ENCODE data around the gene PLA2G4D. TPM values are rescaled to one million over a fixed set of nuclear protein-coding genes. Genes with fewer than 3 reads are reported as not detected.

Gene PLA2G4D
- total and polyA plus RNA-seq, 10 of the 15 experiments (the other 5 are each of a cell fraction or from before 2014, with no cell fraction given), result 0.03 TPM; not detected in 9

DNA sequence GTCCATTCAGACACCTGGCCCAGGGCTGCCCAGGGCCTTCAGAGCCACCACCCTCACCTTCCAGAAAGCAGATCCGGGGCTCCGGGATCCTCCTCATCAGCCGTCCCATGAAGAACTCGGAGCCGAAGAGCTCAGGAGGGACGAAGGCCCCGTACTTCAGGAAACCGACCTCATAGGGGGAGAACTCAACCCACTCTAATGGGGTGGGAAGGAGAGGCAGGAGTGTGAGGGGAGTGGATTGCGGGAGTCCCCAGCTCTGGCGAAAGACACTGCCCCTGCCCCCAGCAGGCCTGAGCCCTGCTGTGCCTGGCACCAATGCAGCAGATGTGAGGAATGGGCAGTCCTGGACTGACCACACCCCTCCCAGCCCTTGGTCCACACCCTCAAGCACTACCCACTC is 22.6 kb downstream of the PLA2G4D start (continued):
- TF ChIP-seq, protein P1, sequence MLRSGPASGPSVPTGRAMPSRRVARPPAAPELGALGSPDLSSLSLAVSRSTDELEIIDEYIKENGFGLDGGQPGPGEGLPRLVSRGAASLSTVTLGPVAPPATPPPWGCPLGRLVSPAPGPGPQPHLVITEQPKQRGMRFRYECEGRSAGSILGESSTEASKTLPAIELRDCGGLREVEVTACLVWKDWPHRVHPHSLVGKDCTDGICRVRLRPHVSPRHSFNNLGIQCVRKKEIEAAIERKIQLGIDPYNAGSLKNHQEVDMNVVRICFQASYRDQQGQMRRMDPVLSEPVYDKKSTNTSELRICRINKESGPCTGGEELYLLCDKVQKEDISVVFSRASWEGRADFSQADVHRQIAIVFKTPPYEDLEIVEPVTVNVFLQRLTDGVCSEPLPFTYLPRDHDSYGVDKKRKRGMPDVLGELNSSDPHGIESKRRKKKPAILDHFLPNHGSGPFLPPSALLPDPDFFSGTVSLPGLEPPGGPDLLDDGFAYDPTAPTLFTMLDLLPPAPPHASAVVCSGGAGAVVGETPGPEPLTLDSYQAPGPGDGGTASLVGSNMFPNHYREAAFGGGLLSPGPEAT (IDR thresholded peaks at IDR 0.05; ENCODE audit: low read depth), result no peak
- TF ChIP-seq IRF4 (IDR thresholded peaks at IDR 0.05; ENCODE audit: low read depth, low read length), result no peak
- no peak for TF ChIP-seq EZH2 (IDR thresholded peaks at IDR 0.05; ENCODE audit: borderline replicate concordance, control insufficient read depth, low read depth, low read length)
- TF ChIP-seq, protein P2, sequence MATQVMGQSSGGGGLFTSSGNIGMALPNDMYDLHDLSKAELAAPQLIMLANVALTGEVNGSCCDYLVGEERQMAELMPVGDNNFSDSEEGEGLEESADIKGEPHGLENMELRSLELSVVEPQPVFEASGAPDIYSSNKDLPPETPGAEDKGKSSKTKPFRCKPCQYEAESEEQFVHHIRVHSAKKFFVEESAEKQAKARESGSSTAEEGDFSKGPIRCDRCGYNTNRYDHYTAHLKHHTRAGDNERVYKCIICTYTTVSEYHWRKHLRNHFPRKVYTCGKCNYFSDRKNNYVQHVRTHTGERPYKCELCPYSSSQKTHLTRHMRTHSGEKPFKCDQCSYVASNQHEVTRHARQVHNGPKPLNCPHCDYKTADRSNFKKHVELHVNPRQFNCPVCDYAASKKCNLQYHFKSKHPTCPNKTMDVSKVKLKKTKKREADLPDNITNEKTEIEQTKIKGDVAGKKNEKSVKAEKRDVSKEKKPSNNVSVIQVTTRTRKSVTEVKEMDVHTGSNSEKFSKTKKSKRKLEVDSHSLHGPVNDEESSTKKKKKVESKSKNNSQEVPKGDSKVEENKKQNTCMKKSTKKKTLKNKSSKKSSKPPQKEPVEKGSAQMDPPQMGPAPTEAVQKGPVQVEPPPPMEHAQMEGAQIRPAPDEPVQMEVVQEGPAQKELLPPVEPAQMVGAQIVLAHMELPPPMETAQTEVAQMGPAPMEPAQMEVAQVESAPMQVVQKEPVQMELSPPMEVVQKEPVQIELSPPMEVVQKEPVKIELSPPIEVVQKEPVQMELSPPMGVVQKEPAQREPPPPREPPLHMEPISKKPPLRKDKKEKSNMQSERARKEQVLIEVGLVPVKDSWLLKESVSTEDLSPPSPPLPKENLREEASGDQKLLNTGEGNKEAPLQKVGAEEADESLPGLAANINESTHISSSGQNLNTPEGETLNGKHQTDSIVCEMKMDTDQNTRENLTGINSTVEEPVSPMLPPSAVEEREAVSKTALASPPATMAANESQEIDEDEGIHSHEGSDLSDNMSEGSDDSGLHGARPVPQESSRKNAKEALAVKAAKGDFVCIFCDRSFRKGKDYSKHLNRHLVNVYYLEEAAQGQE (IDR thresholded peaks at IDR 0.05; ENCODE audit: low read depth, low read length), result no peak
- no peak for TF ChIP-seq TAF1 (IDR thresholded peaks at IDR 0.05; ENCODE audit: borderline replicate concordance, low read depth, low read length)
- TF ChIP-seq CBX5 (IDR thresholded peaks at IDR 0.05; ENCODE audit: low read depth), result no peak
- TF ChIP-seq HDAC2 (IDR thresholded peaks at IDR 0.05), result no peak
- TF ChIP-seq ESRRA (IDR thresholded peaks at IDR 0.05; ENCODE audit: low read length), result no peak

DNA sequence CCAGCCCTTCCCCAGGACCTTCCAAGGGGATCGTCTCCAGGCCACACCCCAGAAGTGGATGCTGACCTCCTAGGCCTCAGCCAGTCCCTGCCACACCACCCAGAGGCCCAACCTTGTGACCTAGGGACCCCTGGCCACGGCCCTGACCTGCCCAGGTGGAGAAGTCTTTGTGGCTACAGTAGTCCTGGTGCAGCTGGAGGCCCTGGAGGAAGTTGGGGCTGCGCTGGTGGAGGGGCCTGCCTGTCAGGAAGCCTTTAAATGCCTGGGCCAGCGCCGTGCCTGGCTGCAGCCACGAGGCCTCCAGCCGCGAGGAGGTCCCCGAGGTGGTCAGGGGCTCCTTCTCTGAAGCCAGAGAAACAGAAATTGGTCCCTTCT is 23.4 kb downstream of the PLA2G4D start:
- intact Hi-C loops (cut with micrococcal nuclease; ENCODE audit: unreplicated experiment) (no loop called here), in situ Hi-C loops (cut with MboI) (no loop called here)
- Histone ChIP-seq H3K4me3 (no peak overlapping the region), H4K20me1 (ENCODE audit: control insufficient read depth, insufficient read depth) (no peaks in the 10 kb centered on the region), H3K4me1 (ENCODE audit: control insufficient read depth, insufficient read depth, low read length) (no peaks in the 10 kb centered on the region), H3K9me3 (replicated peaks; ENCODE audit: control insufficient read depth, insufficient read depth, low read length) (no peaks in the 10 kb centered on the region), H3K27ac (ENCODE audit: control insufficient read depth, insufficient read depth) (no peak overlapping the region), H3K9ac (ENCODE audit: control insufficient read depth, insufficient read depth, low read length) (no peak overlapping the region), H3K27me3 (replicated peaks in 1 of 2; ENCODE audit: control insufficient read depth in 2 of 2, insufficient read depth in 2 of 2, low read length in 1 of 2) (no peaks in the 10 kb centered on the region; a peak in 1 of 4 replicates), H3K4me2 (ENCODE audit: control insufficient read depth, insufficient read depth) (no peak overlapping the region), H3K79me2 (ENCODE audit: control insufficient read depth, insufficient read depth, low read length) (no peaks in the 10 kb centered on the region), H2AFZ (ENCODE audit: control insufficient read depth, low read depth, low read length) (no peak overlapping the region), H3K36me3 (ENCODE audit: control insufficient read depth in 2 of 2, insufficient read depth in 2 of 2, low read length in 1 of 2) (no peaks in the 10 kb centered on the region)
- WGBS (ENCODE audit: insufficient coverage, insufficient replicate concordance, low lambda C conversion rate, missing lambda C conversion rate), result 2% methylated on average over 9 of the region's 9 CpGs
- no TSS peak for BruUV-seq (replicated peaks)
- ATAC-seq (no peak), FAIRE-seq (no peak), DNase-seq (ENCODE audit: low read depth, low spot score) (no peak)
- POLR2A ChIA-PET, result no interaction called here
- CTCF ChIA-PET, result interaction anchor here (1.1 to 1.5 kb wide), 2 partner anchors 13 to 16 kb away, joined by 3 to 7 read pairs; no protein-coding TSS in a partner anchor
- RAD21 ChIA-PET (ENCODE audit: unreplicated experiment), result no interaction called here
- SMC1A ChIA-PET (ENCODE audit: uncharacterized antibody, unreplicated experiment), result no interaction called here
- TF ChIP-seq KDM1A (IDR thresholded peaks at IDR 0.05; ENCODE audit: borderline replicate concordance), result no peak
- TF ChIP-seq, protein P3, sequence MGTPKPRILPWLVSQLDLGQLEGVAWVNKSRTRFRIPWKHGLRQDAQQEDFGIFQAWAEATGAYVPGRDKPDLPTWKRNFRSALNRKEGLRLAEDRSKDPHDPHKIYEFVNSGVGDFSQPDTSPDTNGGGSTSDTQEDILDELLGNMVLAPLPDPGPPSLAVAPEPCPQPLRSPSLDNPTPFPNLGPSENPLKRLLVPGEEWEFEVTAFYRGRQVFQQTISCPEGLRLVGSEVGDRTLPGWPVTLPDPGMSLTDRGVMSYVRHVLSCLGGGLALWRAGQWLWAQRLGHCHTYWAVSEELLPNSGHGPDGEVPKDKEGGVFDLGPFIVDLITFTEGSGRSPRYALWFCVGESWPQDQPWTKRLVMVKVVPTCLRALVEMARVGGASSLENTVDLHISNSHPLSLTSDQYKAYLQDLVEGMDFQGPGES (IDR thresholded peaks at IDR 0.05), result no peak
- TF ChIP-seq, protein P4, sequence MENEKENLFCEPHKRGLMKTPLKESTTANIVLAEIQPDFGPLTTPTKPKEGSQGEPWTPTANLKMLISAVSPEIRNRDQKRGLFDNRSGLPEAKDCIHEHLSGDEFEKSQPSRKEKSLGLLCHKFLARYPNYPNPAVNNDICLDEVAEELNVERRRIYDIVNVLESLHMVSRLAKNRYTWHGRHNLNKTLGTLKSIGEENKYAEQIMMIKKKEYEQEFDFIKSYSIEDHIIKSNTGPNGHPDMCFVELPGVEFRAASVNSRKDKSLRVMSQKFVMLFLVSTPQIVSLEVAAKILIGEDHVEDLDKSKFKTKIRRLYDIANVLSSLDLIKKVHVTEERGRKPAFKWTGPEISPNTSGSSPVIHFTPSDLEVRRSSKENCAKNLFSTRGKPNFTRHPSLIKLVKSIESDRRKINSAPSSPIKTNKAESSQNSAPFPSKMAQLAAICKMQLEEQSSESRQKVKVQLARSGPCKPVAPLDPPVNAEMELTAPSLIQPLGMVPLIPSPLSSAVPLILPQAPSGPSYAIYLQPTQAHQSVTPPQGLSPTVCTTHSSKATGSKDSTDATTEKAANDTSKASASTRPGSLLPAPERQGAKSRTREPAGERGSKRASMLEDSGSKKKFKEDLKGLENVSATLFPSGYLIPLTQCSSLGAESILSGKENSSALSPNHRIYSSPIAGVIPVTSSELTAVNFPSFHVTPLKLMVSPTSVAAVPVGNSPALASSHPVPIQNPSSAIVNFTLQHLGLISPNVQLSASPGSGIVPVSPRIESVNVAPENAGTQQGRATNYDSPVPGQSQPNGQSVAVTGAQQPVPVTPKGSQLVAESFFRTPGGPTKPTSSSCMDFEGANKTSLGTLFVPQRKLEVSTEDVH (IDR thresholded peaks at IDR 0.05; ENCODE audit: low read depth, partially characterized antibody), result no peak

Data from GM12878 (cell line).